HepG2 (cell line): ENCODE measurements around the gene NAPEPLD. TPM values are rescaled to one million over a fixed set of nuclear protein-coding genes. Genes with fewer than 3 reads are reported as not detected.

Experiments used
- CBFB ChIP-seq: sonication (generic); formaldehyde crosslinking; IDR thresholded peaks from 2 replicates; pipeline ENCODE4 v1.4.0; 2020; ENCODE audit warnings: missing genetic modification reagents
- EED ChIP-seq: sonication (generic); formaldehyde crosslinking; IDR thresholded peaks from 2 replicates; pipeline ENCODE4 v1.5.0; 2020; ENCODE audit warnings: mild to moderate bottlenecking, missing genetic modification reagents
- ETV5 ChIP-seq: IDR thresholded peaks from 2 replicates; pipeline ENCODE4 v1.6.1; 2018; ENCODE audit warnings: missing biosample characterization, missing genetic modification reagents, inconsistent platforms, borderline replicate concordance
- FOSL1 ChIP-seq: sonication (generic); formaldehyde crosslinking; IDR thresholded peaks from 2 replicates; pipeline ENCODE4 v1.9.0; 2021; ENCODE audit warnings: missing genetic modification reagents, borderline replicate concordance
- HIVEP1 ChIP-seq: sonication (generic); formaldehyde crosslinking; IDR thresholded peaks from 2 replicates; pipeline ENCODE4 v1.4.0; 2020; ENCODE audit warnings: mild to moderate bottlenecking, missing genetic modification reagents
- KDM5B ChIP-seq: sonication (generic); formaldehyde crosslinking; IDR thresholded peaks from 2 replicates; pipeline ENCODE4 v1.4.0; 2020; ENCODE audit warnings: missing genetic modification reagents, mild to moderate bottlenecking, borderline replicate concordance
- KLF6 ChIP-seq: IDR thresholded peaks from 2 replicates; pipeline ENCODE4 v1.8.0; 2016; ENCODE audit warnings: missing biosample characterization, missing genetic modification reagents
- MTF2 ChIP-seq: sonication (generic); formaldehyde crosslinking; IDR thresholded peaks from 2 replicates; pipeline ENCODE4 v1.5.0; 2020; ENCODE audit warnings: missing genetic modification reagents, borderline replicate concordance
- NFYB ChIP-seq: sonication (generic); formaldehyde crosslinking; IDR thresholded peaks from 2 replicates; pipeline ENCODE4 v1.4.0; 2020; ENCODE audit warnings: missing genetic modification reagents
- PAF1 ChIP-seq: IDR thresholded peaks from 2 replicates; pipeline ENCODE4 v1.6.1; 2016; ENCODE audit warnings: missing genetic modification reagents, missing compliant biosample characterization
- PLRG1 ChIP-seq: fragments of 450-650 bp; conservative IDR thresholded peaks from 2 replicates; pipeline ENCODE4 v1.6.1; 2016
- RORA ChIP-seq: sonication (generic); formaldehyde crosslinking; IDR thresholded peaks from 2 replicates; pipeline ENCODE4 v1.5.0; 2020; ENCODE audit warnings: mild to moderate bottlenecking, missing genetic modification reagents, moderate library complexity
- SP1 ChIP-seq, 2 experiments: fragments of 450-650 bp in 1 of 2; sonication (generic) in 1 of 2; formaldehyde crosslinking in 1 of 2; IDR thresholded peaks; 2 replicates each; pipeline versions ENCODE4 v1.4.0 to v1.6.1; 2016 to 2020; ENCODE audit warnings: missing genetic modification reagents in 1 of 2
- TRIM24 ChIP-seq: sonication (generic); formaldehyde crosslinking; IDR thresholded peaks from 2 replicates; pipeline ENCODE4 v1.8.0; 2022; ENCODE audit warnings: mild to moderate bottlenecking, missing genetic modification reagents
- ZNF10 ChIP-seq: sonication (generic); formaldehyde crosslinking; IDR thresholded peaks from 2 replicates; pipeline ENCODE4 v1.4.0; 2020; ENCODE audit warnings: mild to moderate bottlenecking, low read depth, missing genetic modification reagents, borderline replicate concordance
- ZNF317 ChIP-seq: sonication (generic); formaldehyde crosslinking; IDR thresholded peaks from 2 replicates; pipeline ENCODE4 v1.5.0; 2020; ENCODE audit warnings: mild to moderate bottlenecking, missing genetic modification reagents
- ZNF557 ChIP-seq: sonication (generic); formaldehyde crosslinking; IDR thresholded peaks from 2 replicates; pipeline ENCODE4 v1.4.0; 2020; ENCODE audit warnings: missing genetic modification reagents
- ZNF615 ChIP-seq: sonication (generic); formaldehyde crosslinking; IDR thresholded peaks from 2 replicates; pipeline ENCODE4 v1.5.0; 2020; ENCODE audit warnings: mild to moderate bottlenecking, missing genetic modification reagents, borderline replicate concordance
- ZNF773 ChIP-seq: sonication (generic); formaldehyde crosslinking; IDR thresholded peaks from 2 replicates; pipeline ENCODE4 v1.4.0; 2020; ENCODE audit warnings: missing genetic modification reagents, borderline replicate concordance
- ZNF775 ChIP-seq: sonication (generic); formaldehyde crosslinking; IDR thresholded peaks from 2 replicates; pipeline ENCODE4 v1.4.0; 2020; ENCODE audit warnings: missing genetic modification reagents, mild to moderate bottlenecking, moderate library complexity, borderline replicate concordance
- ZNF776 ChIP-seq: sonication (generic); formaldehyde crosslinking; IDR thresholded peaks from 2 replicates; pipeline ENCODE4 v1.4.0; 2020; ENCODE audit warnings: mild to moderate bottlenecking, missing genetic modification reagents
- ZNF841 ChIP-seq: sonication (generic); formaldehyde crosslinking; IDR thresholded peaks from 2 replicates; pipeline ENCODE4 v1.8.1; 2023; ENCODE audit warnings: missing genetic modification reagents, borderline replicate concordance
- ZNF878 ChIP-seq: sonication (generic); formaldehyde crosslinking; IDR thresholded peaks from 2 replicates; pipeline ENCODE4 v1.8.1; 2023; ENCODE audit warnings: mild to moderate bottlenecking, missing genetic modification reagents, moderate library complexity
- polyA plus RNA-seq, 8 experiments: library from polyadenylated mRNA; depleted of rRNA in 3 of 8; stranded (reverse) in 7 of 8; unstranded in 1 of 8; fragments of >200 nt; fragmentation: Illumina TruSeq in 4 of 8; extraction: Trizol in 4 of 8; gene quantifications; 2 replicates each; pipeline versions ENCODE4 v1.2.1 to v1.2.3, GENCODE V29; 2011 to 2016; ENCODE audit warnings: low read depth in 4 of 8, missing spikeins in 1 of 8, mixed read lengths in 1 of 8; ENCODE audit not compliant: insufficient read depth in 1 of 8
- total RNA-seq, 5 experiments: library from RNA; depleted of rRNA; stranded (reverse); fragments of >200 nt; fragmentation: Illumina TruSeq; extraction: Trizol; gene quantifications; 2 replicates each; pipeline ENCODE4 v1.2.3, GENCODE V29; 2016; ENCODE audit warnings: low read depth in 1 of 5
- TF ChIP-seq, protein P1 (sequence below): sonication (generic); formaldehyde crosslinking; IDR thresholded peaks from 2 replicates; pipeline ENCODE4 v1.8.0; 2022; ENCODE audit warnings: missing genetic modification reagents, low read depth, mild to moderate bottlenecking, borderline replicate concordance
- TF ChIP-seq, protein P2 (sequence below): sonication (generic); formaldehyde crosslinking; IDR thresholded peaks from 2 replicates; pipeline ENCODE4 v1.4.0; 2020; ENCODE audit warnings: missing genetic modification reagents, borderline replicate concordance
- TF ChIP-seq, protein P3 (sequence below): IDR thresholded peaks from 2 replicates; pipeline ENCODE4 v1.6.1; 2016
- TF ChIP-seq, protein P4 (sequence below): sonication (generic); formaldehyde crosslinking; IDR thresholded peaks from 2 replicates; pipeline ENCODE4 v1.8.0; 2023; ENCODE audit warnings: mild to moderate bottlenecking, missing genetic modification reagents

Gene NAPEPLD
- total and polyA plus RNA-seq, 2 of the 13 experiments (the other 11 are each of a cell fraction or from before 2014, with no cell fraction given) = 3.4 to 5.6 TPM

DNA sequence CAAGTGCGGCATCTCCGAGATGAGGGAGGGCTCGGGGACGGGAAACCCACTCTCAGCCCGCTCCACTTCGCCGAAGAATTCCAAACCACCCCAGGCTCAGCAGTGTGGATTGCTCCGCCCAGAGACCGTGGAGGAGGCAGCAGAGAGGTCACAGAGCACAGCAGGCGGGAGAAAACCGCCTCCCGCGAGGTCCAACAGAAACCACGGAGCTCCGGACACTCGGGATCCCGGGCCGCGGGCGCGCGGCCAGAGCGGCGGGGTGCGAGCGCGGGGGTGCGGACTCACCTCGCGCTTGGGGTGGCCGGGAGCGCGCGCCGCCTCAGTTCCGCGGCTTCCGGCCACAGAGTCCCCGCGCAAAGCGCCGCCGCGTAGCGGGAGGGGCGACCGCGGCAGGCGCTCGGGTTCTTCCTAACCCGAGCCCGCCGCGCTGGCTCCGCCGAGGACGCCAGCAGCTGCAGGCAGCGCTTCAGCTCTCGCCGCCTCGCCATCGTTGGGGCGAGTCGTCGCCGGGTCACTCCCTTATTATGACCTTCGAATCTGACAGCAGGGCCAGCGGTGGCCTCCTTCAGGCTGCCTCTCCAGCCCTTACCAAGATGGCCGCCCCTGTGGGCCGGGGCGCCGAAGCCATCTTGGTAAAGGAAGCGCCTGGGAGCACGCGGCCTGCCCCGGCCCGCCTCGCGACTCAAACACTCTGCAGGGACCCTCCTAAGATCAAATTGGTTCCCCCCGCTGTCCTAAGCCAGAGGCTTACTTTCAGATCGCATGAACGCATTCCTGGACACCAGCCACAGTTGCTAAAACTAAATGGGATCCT lies at the start of gene NAPEPLD (continued):
- TF ChIP-seq ZNF557 (CRISPR knock-in tag) (no peak), ZNF317 (CRISPR knock-in tag) (peak; percentile 68; the same call in 1 of the 2 replicates), RORA (no peak), ZNF841 (CRISPR knock-in tag) (0 out of 2 replicates have a peak, but pooled peaks have one; percentile 50), CBFB (0 out of 2 replicates have a peak, but pooled peaks have one; percentile 49), EED (no peak), KLF6 (CRISPR knock-in tag) (peak; percentile 88), PAF1 (CRISPR knock-in tag) (no peak), ZNF773 (CRISPR knock-in tag) (no peak), ZNF775 (CRISPR knock-in tag) (no peak), HIVEP1 (CRISPR knock-in tag) (no peak), ETV5 (CRISPR knock-in tag) (peak; percentile 47), ZNF776 (no peak), FOSL1 (CRISPR knock-in tag) (no peak), KDM5B (peak; percentile 89), PLRG1 (no peak), NFYB (CRISPR knock-in tag) (no peak), ZNF615 (CRISPR knock-in tag) (no peak), ZNF10 (no peak), MTF2 (no peak), TRIM24 (no peak), ZNF878 (CRISPR knock-in tag) (peak; percentile 40; the same call in 1 of the 2 replicates), SP1 (IDR thresholded peaks at IDR 0.05) (no peak), SP1 (CRISPR knock-in tag; IDR thresholded peaks at IDR 0.05) (no peak)
- TF ChIP-seq, protein P1, sequence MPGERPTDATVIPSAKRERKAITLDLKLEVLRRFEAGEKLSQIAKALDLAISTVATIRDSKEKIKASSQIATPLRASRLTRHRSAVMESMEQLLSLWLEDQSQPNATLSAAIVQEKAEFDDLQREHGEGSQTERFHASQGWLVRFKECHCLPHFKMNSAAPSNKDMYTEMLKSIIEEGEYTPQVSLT (CRISPR knock-in tag) = no peak
- TF ChIP-seq, protein P2, sequence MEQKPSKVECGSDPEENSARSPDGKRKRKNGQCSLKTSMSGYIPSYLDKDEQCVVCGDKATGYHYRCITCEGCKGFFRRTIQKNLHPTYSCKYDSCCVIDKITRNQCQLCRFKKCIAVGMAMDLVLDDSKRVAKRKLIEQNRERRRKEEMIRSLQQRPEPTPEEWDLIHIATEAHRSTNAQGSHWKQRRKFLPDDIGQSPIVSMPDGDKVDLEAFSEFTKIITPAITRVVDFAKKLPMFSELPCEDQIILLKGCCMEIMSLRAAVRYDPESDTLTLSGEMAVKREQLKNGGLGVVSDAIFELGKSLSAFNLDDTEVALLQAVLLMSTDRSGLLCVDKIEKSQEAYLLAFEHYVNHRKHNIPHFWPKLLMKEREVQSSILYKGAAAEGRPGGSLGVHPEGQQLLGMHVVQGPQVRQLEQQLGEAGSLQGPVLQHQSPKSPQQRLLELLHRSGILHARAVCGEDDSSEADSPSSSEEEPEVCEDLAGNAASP (CRISPR knock-in tag) = no peak; the same call in 1 of the 2 replicates
- TF ChIP-seq, protein P3, sequence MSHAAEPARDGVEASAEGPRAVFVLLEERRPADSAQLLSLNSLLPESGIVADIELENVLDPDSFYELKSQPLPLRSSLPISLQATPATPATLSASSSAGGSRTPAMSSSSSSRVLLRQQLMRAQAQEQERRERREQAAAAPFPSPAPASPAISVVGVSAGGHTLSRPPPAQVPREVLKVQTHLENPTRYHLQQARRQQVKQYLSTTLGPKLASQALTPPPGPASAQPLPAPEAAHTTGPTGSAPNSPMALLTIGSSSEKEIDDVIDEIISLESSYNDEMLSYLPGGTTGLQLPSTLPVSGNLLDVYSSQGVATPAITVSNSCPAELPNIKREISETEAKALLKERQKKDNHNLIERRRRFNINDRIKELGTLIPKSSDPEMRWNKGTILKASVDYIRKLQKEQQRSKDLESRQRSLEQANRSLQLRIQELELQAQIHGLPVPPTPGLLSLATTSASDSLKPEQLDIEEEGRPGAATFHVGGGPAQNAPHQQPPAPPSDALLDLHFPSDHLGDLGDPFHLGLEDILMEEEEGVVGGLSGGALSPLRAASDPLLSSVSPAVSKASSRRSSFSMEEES = peak; percentile 7; the same call in 1 of the 2 replicates
- TF ChIP-seq, protein P4, sequence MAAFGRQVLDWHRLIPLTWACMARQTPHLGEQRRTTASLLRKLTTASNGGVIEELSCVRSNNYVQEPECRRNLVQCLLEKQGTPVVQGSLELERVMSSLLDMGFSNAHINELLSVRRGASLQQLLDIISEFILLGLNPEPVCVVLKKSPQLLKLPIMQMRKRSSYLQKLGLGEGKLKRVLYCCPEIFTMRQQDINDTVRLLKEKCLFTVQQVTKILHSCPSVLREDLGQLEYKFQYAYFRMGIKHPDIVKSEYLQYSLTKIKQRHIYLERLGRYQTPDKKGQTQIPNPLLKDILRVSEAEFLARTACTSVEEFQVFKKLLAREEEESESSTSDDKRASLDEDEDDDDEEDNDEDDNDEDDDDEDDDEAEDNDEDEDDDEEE (CRISPR knock-in tag) = no peak
